ENCODE data around the gene GMFB. TPM values are rescaled to one million over a fixed set of nuclear protein-coding genes. Genes with fewer than 3 reads are reported as not detected.

Gene GMFB
- total and polyA plus RNA-seq, 9 of the 15 experiments (the other 6 are each of a cell fraction or from before 2014, with no cell fraction given): 14.0 to 31.7 (median 20.5) TPM

DNA sequence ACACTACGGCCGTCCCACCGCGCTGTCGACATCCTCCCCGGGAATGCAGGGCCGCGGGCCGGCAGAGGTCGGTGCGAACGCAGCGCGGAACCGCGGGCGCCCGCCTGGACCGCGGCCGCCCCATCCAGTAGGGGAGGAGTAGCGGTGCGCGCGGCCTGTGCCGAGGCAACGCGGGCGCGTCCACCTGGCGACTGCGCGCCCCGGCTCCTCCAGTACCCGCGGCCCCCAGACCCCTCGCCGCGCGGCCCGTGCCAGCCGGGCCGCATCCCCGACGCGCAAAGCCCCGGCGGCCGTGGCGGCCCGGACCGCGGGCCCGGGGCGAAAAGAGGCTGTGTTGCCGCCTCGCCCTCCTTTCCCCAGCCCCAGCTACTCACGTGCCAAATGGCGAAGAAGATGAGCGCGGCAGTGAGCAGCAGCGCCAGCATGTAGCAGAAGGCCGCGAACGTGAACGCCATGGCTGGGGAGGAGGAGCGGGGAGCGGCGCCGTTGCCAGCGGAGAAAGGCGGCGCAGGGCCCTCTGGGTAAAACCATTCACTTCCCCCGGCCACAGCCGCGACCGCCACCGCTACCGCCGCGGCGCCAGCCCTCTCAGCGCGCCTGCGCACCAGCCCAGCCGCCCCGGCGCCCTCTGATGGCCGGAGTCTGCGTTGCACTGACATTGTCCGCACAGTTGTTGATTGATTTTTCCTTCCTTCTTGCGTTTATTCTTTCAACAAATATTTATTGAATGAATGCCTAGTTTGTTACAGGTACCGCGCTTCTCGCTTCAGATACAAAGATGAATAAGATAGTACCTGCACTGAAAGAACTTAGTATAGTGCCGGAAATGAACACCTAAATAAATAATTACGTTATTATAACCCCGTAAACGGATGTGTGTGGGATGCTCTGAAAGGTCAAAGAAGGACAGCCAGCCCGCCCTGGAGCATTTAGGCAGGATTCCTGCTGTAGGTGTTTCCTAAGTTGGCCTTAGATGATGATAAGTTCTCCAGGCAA lies 47.6 kb downstream of the GMFB start, which contains the start of gene CNIH1 (continued):
- TF ChIP-seq, protein P1, sequence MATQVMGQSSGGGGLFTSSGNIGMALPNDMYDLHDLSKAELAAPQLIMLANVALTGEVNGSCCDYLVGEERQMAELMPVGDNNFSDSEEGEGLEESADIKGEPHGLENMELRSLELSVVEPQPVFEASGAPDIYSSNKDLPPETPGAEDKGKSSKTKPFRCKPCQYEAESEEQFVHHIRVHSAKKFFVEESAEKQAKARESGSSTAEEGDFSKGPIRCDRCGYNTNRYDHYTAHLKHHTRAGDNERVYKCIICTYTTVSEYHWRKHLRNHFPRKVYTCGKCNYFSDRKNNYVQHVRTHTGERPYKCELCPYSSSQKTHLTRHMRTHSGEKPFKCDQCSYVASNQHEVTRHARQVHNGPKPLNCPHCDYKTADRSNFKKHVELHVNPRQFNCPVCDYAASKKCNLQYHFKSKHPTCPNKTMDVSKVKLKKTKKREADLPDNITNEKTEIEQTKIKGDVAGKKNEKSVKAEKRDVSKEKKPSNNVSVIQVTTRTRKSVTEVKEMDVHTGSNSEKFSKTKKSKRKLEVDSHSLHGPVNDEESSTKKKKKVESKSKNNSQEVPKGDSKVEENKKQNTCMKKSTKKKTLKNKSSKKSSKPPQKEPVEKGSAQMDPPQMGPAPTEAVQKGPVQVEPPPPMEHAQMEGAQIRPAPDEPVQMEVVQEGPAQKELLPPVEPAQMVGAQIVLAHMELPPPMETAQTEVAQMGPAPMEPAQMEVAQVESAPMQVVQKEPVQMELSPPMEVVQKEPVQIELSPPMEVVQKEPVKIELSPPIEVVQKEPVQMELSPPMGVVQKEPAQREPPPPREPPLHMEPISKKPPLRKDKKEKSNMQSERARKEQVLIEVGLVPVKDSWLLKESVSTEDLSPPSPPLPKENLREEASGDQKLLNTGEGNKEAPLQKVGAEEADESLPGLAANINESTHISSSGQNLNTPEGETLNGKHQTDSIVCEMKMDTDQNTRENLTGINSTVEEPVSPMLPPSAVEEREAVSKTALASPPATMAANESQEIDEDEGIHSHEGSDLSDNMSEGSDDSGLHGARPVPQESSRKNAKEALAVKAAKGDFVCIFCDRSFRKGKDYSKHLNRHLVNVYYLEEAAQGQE (IDR thresholded peaks at IDR 0.05; ENCODE audit: borderline replicate concordance): 0 out of 2 replicates have a peak, but pooled peaks have one; percentile 22
- TF ChIP-seq, protein P1 (CRISPR knock-in tag; IDR thresholded peaks at IDR 0.05; ENCODE audit: low read depth): 0 out of 2 replicates have a peak, but pooled peaks have one; percentile 51
- TF ChIP-seq, protein P2, sequence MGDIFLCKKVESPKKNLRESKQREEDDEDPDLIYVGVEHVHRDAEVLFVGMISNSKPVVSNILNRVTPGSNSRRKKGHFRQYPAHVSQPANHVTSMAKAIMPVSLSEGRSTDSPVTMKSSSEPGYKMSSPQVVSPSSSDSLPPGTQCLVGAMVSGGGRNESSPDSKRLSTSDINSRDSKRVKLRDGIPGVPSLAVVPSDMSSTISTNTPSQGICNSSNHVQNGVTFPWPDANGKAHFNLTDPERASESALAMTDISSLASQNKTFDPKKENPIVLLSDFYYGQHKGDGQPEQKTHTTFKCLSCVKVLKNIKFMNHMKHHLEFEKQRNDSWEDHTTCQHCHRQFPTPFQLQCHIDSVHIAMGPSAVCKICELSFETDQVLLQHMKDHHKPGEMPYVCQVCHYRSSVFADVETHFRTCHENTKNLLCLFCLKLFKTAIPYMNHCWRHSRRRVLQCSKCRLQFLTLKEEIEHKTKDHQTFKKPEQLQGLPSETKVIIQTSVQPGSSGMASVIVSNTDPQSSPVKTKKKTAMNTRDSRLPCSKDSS (IDR thresholded peaks at IDR 0.05; ENCODE audit: low read depth, partially characterized antibody): no peak
- TF ChIP-seq HDAC8 (tag; IDR thresholded peaks at IDR 0.05) (peak; percentile 81; the same call in 1 of the 2 replicates), HCFC1 (IDR thresholded peaks at IDR 0.05; ENCODE audit: low read depth, low read length) (peak; percentile 28; the same call in 1 of the 2 replicates), NFIC (IDR thresholded peaks at IDR 0.05) (peak; percentile 24; the same call in 1 of the 2 replicates), SP1 (CRISPR knock-in tag; IDR thresholded peaks at IDR 0.05) (peak; percentile 24; the same call in 1 of the 2 replicates)
- TF ChIP-seq, protein P3, sequence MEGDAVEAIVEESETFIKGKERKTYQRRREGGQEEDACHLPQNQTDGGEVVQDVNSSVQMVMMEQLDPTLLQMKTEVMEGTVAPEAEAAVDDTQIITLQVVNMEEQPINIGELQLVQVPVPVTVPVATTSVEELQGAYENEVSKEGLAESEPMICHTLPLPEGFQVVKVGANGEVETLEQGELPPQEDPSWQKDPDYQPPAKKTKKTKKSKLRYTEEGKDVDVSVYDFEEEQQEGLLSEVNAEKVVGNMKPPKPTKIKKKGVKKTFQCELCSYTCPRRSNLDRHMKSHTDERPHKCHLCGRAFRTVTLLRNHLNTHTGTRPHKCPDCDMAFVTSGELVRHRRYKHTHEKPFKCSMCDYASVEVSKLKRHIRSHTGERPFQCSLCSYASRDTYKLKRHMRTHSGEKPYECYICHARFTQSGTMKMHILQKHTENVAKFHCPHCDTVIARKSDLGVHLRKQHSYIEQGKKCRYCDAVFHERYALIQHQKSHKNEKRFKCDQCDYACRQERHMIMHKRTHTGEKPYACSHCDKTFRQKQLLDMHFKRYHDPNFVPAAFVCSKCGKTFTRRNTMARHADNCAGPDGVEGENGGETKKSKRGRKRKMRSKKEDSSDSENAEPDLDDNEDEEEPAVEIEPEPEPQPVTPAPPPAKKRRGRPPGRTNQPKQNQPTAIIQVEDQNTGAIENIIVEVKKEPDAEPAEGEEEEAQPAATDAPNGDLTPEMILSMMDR (IDR thresholded peaks at IDR 0.05 in 2 of 3, conservative IDR thresholded peaks at IDR 0.05 in 1 of 3; ENCODE audit: insufficient read depth in 2 of 3, low read depth in 1 of 3, low read length in 3 of 3): peak; percentile 82 to 86 (median 86)
- TF ChIP-seq, protein P4, sequence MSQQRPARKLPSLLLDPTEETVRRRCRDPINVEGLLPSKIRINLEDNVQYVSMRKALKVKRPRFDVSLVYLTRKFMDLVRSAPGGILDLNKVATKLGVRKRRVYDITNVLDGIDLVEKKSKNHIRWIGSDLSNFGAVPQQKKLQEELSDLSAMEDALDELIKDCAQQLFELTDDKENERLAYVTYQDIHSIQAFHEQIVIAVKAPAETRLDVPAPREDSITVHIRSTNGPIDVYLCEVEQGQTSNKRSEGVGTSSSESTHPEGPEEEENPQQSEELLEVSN (IDR thresholded peaks at IDR 0.05; ENCODE audit: borderline replicate concordance in 1 of 2, extremely low read depth in 1 of 2, insufficient read depth in 1 of 2, insufficient read length in 1 of 2, low read depth in 1 of 2, low read length in 1 of 2, poor library complexity in 1 of 2, severe bottlenecking in 1 of 2): peak in 1 of 2 experiments; percentile 46
- TF ChIP-seq, protein P5, sequence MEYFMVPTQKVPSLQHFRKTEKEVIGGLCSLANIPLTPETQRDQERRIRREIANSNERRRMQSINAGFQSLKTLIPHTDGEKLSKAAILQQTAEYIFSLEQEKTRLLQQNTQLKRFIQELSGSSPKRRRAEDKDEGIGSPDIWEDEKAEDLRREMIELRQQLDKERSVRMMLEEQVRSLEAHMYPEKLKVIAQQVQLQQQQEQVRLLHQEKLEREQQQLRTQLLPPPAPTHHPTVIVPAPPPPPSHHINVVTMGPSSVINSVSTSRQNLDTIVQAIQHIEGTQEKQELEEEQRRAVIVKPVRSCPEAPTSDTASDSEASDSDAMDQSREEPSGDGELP (CRISPR knock-in tag; IDR thresholded peaks at IDR 0.05; ENCODE audit: borderline replicate concordance): peak; percentile 24; the same call in 1 of the 2 replicates
